Suprapubic skin (tissue), 4 donors: ENCODE measurements around the gene HIP1.
"Not testable (repeated sequence)": the region's sequence is repeated elsewhere in the genome, so short reads cannot be mapped to it uniquely, and the experiment has no call there.

ENCODE experiments used
- CTCF ChIP-seq, 2 donors: fragments of 200-600 bp in 1 of 2; fragments of 450-650 bp in 1 of 2; sonication (generic) in 1 of 2; IDR thresholded peaks; one replicate each; pipeline ENCODE4 v1.5.1; 2016 to 2019; ENCODE audit warnings: antibody characterized with exemption in 2 of 2, mild to moderate bottlenecking in 1 of 2, moderate library complexity in 1 of 2
- EP300 ChIP-seq: sonication (generic); formaldehyde crosslinking; IDR thresholded peaks from one replicate; pipeline ENCODE4 v1.6.1; 2017; ENCODE audit warnings: antibody characterized with exemption
- POLR2A ChIP-seq, 2 donors: fragments of 450-650 bp; IDR thresholded peaks; one replicate each; pipeline ENCODE4 v1.6.1; 2017; ENCODE audit warnings: antibody characterized with exemption in 2 of 2, mild to moderate bottlenecking in 2 of 2, moderate library complexity in 2 of 2
- POLR2AphosphoS5 ChIP-seq, 3 donors: sonication (generic); formaldehyde crosslinking; IDR thresholded peaks; one replicate each; pipeline ENCODE4 v1.6.1; 2017; ENCODE audit warnings: antibody characterized with exemption in 3 of 3

DNA sequence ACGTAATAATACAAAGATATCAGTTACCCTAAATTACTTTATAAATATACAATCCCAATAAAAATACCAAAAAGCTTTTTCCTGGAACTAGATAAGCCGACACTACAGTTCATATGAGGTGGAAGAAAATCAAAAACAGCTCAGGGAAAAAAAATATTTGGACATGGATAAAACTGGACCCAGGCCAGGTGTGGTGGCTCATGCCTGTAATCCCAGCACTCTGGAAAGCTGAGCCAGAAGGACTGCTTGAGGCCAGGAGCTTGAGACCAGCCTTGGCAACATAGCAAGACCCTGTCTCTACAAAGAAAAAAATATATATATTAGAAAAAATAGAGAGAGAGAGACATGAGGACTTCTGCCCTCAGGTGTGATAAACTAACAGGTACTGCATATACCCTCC lies 219.9 kb downstream of the HIP1 start:
- not testable (repeated sequence) for TF ChIP-seq CTCF (IDR thresholded peaks at IDR 0.05); POLR2A (IDR thresholded peaks at IDR 0.05); POLR2AphosphoS5 (IDR thresholded peaks at IDR 0.05); EP300
